Gastroesophageal sphincter (tissue), 4 donors: Measurements from ENCODE around the gene TMEM232. TPM values are rescaled to one million over a fixed set of nuclear protein-coding genes. Genes with fewer than 3 reads are reported as not detected.

Experiments
- ATAC-seq: fragments of 150-250 bp; one replicate; pipeline ENCODE4 v1.9.1; 2016; ENCODE audit warnings: mild to moderate bottlenecking, moderate library complexity
- H3K27ac ChIP-seq, 4 donors: fragments of 200-600 bp; sonication (generic) in 3 of 4; 1 replicate in 3 of 4; 2 replicates in 1 of 4; pipeline ENCODE4 v1.5.1; 2016 to 2019
- H3K27me3 ChIP-seq: fragments of 200-600 bp; sonication (generic); one replicate; pipeline ENCODE4 v1.5.1; 2019
- H3K36me3 ChIP-seq, 2 donors: fragments of 200-600 bp; sonication (generic); one replicate each; pipeline ENCODE4 v1.5.1; 2019; ENCODE audit warnings: control low read depth in 1 of 2
- H3K4me1 ChIP-seq, 3 donors: fragments of 200-600 bp; sonication (generic); 1 replicate in 2 of 3; 2 replicates in 1 of 3; pipeline ENCODE4 v1.5.1; 2016 to 2019; ENCODE audit warnings: control low read depth in 2 of 3
- H3K4me3 ChIP-seq, 2 donors: fragments of 200-600 bp; sonication (generic); one replicate each; pipeline ENCODE4 v1.5.1; 2019; ENCODE audit warnings: mild to moderate bottlenecking in 1 of 2, moderate library complexity in 1 of 2
- H3K9me3 ChIP-seq, 3 donors: fragments of 200-600 bp; sonication (generic); one replicate each; pipeline ENCODE4 v1.5.1; 2017 to 2019; ENCODE audit warnings: control low read depth in 2 of 3
- EP300 ChIP-seq: sonication (generic); formaldehyde crosslinking; IDR thresholded peaks from one replicate; pipeline ENCODE4 v1.6.1; 2017; ENCODE audit warnings: antibody characterized with exemption, mild to moderate bottlenecking
- POLR2A ChIP-seq, 2 donors: fragments of 450-650 bp; IDR thresholded peaks; one replicate each; pipeline ENCODE4 v1.6.1; 2017; ENCODE audit warnings: antibody characterized with exemption in 2 of 2, mild to moderate bottlenecking in 2 of 2, moderate library complexity in 1 of 2
- POLR2AphosphoS5 ChIP-seq: sonication (generic); formaldehyde crosslinking; IDR thresholded peaks from one replicate; pipeline ENCODE4 v1.6.1; 2017; ENCODE audit warnings: antibody characterized with exemption
- WGBS, 2 donors: methylation state at CpG; one replicate each; pipeline ENCODE4 v1.1.5; 2018; ENCODE audit warnings: low coverage in 1 of 2; 5-methylcytosine and 5-hydroxymethylcytosine counted together
- total RNA-seq, 4 donors: library from RNA; depleted of rRNA; stranded (reverse); fragments of >200 nt; gene quantifications; one replicate each; pipeline ENCODE4 v1.1.0, GENCODE V29; 2016
- TF ChIP-seq, protein P1 (sequence below), 4 experiments: fragments of 200-600 bp in 2 of 4; fragments of 450-650 bp in 2 of 4; sonication (generic) in 1 of 4; IDR thresholded peaks; one replicate each; pipeline ENCODE4 v1.5.1; 2017 to 2019; ENCODE audit warnings: antibody characterized with exemption in 4 of 4, mild to moderate bottlenecking in 2 of 4, moderate library complexity in 2 of 4

TMEM232 gene
- total RNA-seq, 4 donors from 2014 or later: 2.2 to 5.1 (median 3.8) TPM

DNA sequence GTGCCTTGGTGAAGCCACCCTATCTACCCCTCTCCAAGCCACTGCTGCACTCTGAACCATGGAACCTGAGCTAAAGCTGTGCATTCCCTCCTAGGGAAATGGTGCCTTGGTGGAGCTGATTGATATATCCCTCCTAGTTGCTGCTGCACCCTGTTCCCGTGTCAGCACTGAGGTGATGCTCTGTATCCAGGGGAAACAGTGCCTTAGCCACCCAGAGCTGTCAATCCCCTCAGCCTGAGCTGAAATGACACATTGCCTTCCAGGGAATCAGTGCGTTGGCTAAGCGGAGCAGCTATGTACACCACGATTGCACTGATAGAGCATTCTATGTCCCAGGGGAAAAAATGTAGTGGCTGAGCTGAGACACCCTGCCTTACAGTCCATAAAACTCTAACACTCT lies 257.0 kb downstream of the TMEM232 start:
- H3K9me3 ChIP-seq: peaks cover 0 to 35% (median 0%) of the 10 kb centered on the region in 3 donors
- 74 to 90% methylated on average over 2 to 3 of the region's 4 CpGs for WGBS, 2 donors
- no peak for ATAC-seq
- TF ChIP-seq POLR2AphosphoS5 (no peak), EP300 (no peak), POLR2A (IDR thresholded peaks at IDR 0.05) (no peak)
- TF ChIP-seq, protein P1, sequence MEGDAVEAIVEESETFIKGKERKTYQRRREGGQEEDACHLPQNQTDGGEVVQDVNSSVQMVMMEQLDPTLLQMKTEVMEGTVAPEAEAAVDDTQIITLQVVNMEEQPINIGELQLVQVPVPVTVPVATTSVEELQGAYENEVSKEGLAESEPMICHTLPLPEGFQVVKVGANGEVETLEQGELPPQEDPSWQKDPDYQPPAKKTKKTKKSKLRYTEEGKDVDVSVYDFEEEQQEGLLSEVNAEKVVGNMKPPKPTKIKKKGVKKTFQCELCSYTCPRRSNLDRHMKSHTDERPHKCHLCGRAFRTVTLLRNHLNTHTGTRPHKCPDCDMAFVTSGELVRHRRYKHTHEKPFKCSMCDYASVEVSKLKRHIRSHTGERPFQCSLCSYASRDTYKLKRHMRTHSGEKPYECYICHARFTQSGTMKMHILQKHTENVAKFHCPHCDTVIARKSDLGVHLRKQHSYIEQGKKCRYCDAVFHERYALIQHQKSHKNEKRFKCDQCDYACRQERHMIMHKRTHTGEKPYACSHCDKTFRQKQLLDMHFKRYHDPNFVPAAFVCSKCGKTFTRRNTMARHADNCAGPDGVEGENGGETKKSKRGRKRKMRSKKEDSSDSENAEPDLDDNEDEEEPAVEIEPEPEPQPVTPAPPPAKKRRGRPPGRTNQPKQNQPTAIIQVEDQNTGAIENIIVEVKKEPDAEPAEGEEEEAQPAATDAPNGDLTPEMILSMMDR (IDR thresholded peaks at IDR 0.05): no peak
- no peak overlapping the region for H3K27ac ChIP-seq
- H3K27me3 ChIP-seq: no peaks in the 10 kb centered on the region
- H3K4me1 ChIP-seq: no peaks in the 10 kb centered on the region
- H3K4me3 ChIP-seq: no peak overlapping the region
- no peaks in the 10 kb centered on the region for H3K36me3 ChIP-seq

DNA sequence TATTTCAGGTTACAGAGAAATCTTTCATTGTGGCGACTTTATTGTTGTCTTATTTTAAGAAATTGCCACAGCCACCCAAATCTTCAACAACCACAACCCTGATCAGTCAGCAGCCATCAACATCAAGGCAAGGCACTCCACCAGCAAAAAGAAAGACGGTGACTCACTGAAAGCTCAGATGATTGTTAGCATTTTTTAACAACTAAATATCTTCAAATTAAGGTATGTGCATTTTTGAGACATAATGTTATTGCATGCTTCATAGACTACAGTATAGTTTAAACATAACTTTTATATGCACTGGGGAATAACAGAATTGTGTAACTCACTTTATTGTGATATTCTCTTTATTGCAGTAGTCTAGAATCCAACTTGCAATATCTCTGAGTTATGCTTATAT lies 263.4 kb downstream of the TMEM232 start:
- H3K9me3 ChIP-seq: no peaks in the 10 kb centered on the region
- no peaks in the 10 kb centered on the region for H3K36me3 ChIP-seq
- 80 to 93% methylated on average over 2 of the region's 2 CpGs for WGBS, 2 donors
- no peak overlapping the region for H3K4me3 ChIP-seq
- ATAC-seq: no peak
- no peaks in the 10 kb centered on the region for H3K4me1 ChIP-seq
- no peak overlapping the region for H3K27ac ChIP-seq
- TF ChIP-seq EP300: no peak
- no peak for TF ChIP-seq POLR2AphosphoS5
- TF ChIP-seq, protein P1 (IDR thresholded peaks at IDR 0.05): no peak
- TF ChIP-seq POLR2A (IDR thresholded peaks at IDR 0.05): no peak
- no peaks in the 10 kb centered on the region for H3K27me3 ChIP-seq

- no peak overlapping the region for H3K4me3 ChIP-seq
- no peaks in the 10 kb centered on the region for H3K27me3 ChIP-seq
- H3K36me3 ChIP-seq: no peaks in the 10 kb centered on the region
- TF ChIP-seq EP300: no peak
- no peak for TF ChIP-seq POLR2A (IDR thresholded peaks at IDR 0.05)
- TF ChIP-seq, protein P1 (IDR thresholded peaks at IDR 0.05): no peak
- TF ChIP-seq POLR2AphosphoS5: no peak
- no peaks in the 10 kb centered on the region for H3K4me1 ChIP-seq
- H3K27ac ChIP-seq: no peak overlapping the region
- no peaks in the 10 kb centered on the region for H3K9me3 ChIP-seq
- no peak for ATAC-seq
- 85 to 89% methylated on average over 4 of the region's 4 CpGs for WGBS, 2 donors
These were observed 265.6 kb downstream of the TMEM232 start for GRCh38 chr5:110460837-110461236.

GRCh38 chr5:110458313-110458712 lies 268.2 kb downstream of the TMEM232 start:
- 75 to 92% methylated on average over 1 of the region's 1 CpG for WGBS, 2 donors
- Histone ChIP-seq H3K4me3 (no peak overlapping the region), H3K4me1 (no peaks in the 10 kb centered on the region), H3K27me3 (no peaks in the 10 kb centered on the region), H3K9me3 (no peaks in the 10 kb centered on the region), H3K27ac (no peak overlapping the region), H3K36me3 (no peaks in the 10 kb centered on the region)
- no peak for ATAC-seq
- TF ChIP-seq EP300: no peak

DNA sequence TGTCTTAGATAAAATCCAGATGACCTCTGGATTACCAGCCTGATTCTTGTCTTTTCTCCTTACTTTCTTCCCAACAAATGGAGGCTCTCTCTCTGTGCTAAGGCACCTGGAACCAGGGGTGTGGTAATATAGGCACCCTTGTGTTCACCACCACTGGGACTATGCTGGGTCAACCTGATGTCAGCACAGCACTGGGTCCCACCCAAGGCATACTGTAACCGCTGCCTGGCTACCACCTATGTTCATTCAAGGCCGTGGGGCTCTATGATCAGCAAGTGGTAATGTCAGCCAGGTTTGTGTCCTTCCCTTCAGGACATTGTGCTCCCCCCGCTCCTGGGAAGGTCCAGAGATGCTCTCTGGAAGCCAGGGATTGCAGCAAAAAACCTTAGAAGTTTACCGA lies 283.6 kb downstream of the TMEM232 start:
- 86% methylated on average over 1 of the region's 4 CpGs; no CpG with 5 or more reads in 1 of the 2 donors for WGBS, 2 donors
- Histone ChIP-seq H3K4me1 (no peaks in the 10 kb centered on the region), H3K27ac (no peak overlapping the region), H3K4me3 (no peak overlapping the region), H3K27me3 (no peaks in the 10 kb centered on the region), H3K36me3 (no peaks in the 10 kb centered on the region), H3K9me3 (no peaks in the 10 kb centered on the region)
- TF ChIP-seq EP300 (no peak), POLR2A (IDR thresholded peaks at IDR 0.05) (no peak), POLR2AphosphoS5 (no peak)
- TF ChIP-seq, protein P1 (IDR thresholded peaks at IDR 0.05): no peak
- ATAC-seq: no peak
